ENCODE measurements around the gene TRMT44.

Gene TRMT44

GRCh38 chr4:8468746-8469535, 28.4 kb downstream of the TRMT44 start:
- no peaks in the 10 kb centered on the region for H3K4me1 Mint-ChIP-seq
- H3K4me3 Mint-ChIP-seq = no peak overlapping the region
- peaks cover 1% of the 10 kb centered on the region for H3K36me3 Mint-ChIP-seq
- H3K27me3 Mint-ChIP-seq = no peaks in the 10 kb centered on the region
- H3K9me3 Mint-ChIP-seq = no peaks in the 10 kb centered on the region
- no peak overlapping the region for H3K27ac Mint-ChIP-seq

GRCh38 chr4:8469550-8469949, 29.0 kb downstream of the TRMT44 start:
- Mint-ChIP-seq H3K9me3 (no peaks in the 10 kb centered on the region), H3K4me1 (no peaks in the 10 kb centered on the region), H3K4me3 (no peak overlapping the region), H3K27ac (no peak overlapping the region), H3K27me3 (no peaks in the 10 kb centered on the region), H3K36me3 (peaks cover 1% of the 10 kb centered on the region)

GRCh38 chr4:8470451-8471024, 30.0 kb downstream of the TRMT44 start:
- Mint-ChIP-seq H3K4me1 (no peaks in the 10 kb centered on the region), H3K27me3 (no peaks in the 10 kb centered on the region), H3K4me3 (no peak overlapping the region), H3K36me3 (peaks cover 1% of the 10 kb centered on the region), H3K27ac (no peak overlapping the region), H3K9me3 (no peaks in the 10 kb centered on the region)

- Mint-ChIP-seq H3K27ac (no peak overlapping the region), H3K27me3 (no peaks in the 10 kb centered on the region)
Observed at GRCh38 chr4:8471211-8471875, 30.8 kb downstream of the TRMT44 start.

DNA sequence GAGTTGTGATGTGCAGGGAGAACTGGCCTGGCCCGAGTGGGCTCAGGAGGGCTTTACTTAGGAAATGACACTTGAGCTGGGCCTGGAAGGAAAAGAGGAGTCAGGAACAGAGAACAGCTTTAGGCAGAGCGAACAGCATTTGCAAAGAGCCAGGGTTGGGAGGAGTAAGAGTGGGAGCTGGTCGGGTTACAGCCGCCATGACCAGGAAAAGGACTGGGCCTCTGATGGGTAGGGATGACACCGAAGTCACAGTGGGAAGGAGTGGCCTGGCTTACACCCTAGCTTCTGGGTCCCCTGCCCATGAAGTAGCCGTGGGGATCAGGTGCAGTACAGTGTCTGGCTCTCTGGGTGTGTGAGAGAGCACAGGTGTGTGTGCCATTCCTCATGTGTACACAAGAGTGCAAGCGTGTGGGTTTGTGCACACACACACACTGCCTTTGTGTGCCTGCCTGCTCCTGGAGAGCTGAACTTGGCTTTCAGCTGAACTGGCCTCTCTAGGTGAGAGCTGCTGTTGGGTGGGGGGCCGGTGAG, 31.6 kb downstream of the TRMT44 start:
- H3K36me3 Mint-ChIP-seq = peaks cover 4% of the 10 kb centered on the region
- peak overlapping the region; percentile 31 for H3K27ac Mint-ChIP-seq

More at GRCh38 chr4:8471211-8471875, 30.8 kb downstream of the TRMT44 start:
- Mint-ChIP-seq H3K4me3 (no peak overlapping the region), H3K9me3 (no peaks in the 10 kb centered on the region), H3K4me1 (no peaks in the 10 kb centered on the region), H3K36me3 (peaks cover 1% of the 10 kb centered on the region)

GRCh38 chr4:8472689-8473197, 32.2 kb downstream of the TRMT44 start:
- Mint-ChIP-seq H3K36me3 (peaks cover 4% of the 10 kb centered on the region), H3K27ac (no peak overlapping the region), H3K9me3 (no peaks in the 10 kb centered on the region), H3K4me1 (no peaks in the 10 kb centered on the region), H3K27me3 (no peaks in the 10 kb centered on the region), H3K4me3 (no peak overlapping the region)

More for the DNA sequence above, 31.6 kb downstream of the TRMT44 start:
- Mint-ChIP-seq H3K27me3 (no peaks in the 10 kb centered on the region), H3K4me1 (no peaks in the 10 kb centered on the region), H3K9me3 (no peaks in the 10 kb centered on the region), H3K4me3 (no peak overlapping the region)

- peak overlapping the region; percentile 41 for H3K27ac Mint-ChIP-seq
Observed at GRCh38 chr4:8473198-8473919, 32.8 kb downstream of the TRMT44 start.

GRCh38 chr4:8473920-8474590, 33.5 kb downstream of the TRMT44 start:
- Mint-ChIP-seq H3K27me3 (no peaks in the 10 kb centered on the region), H3K4me3 (no peak overlapping the region), H3K27ac (peak overlapping the region; percentile 35), H3K36me3 (peaks cover 4% of the 10 kb centered on the region), H3K4me1 (no peaks in the 10 kb centered on the region), H3K9me3 (no peaks in the 10 kb centered on the region)

More at GRCh38 chr4:8473198-8473919, 32.8 kb downstream of the TRMT44 start:
- Mint-ChIP-seq H3K9me3 (no peaks in the 10 kb centered on the region), H3K4me3 (no peak overlapping the region), H3K4me1 (no peaks in the 10 kb centered on the region), H3K36me3 (peaks cover 4% of the 10 kb centered on the region), H3K27me3 (no peaks in the 10 kb centered on the region)

- Mint-ChIP-seq H3K36me3 (peaks cover 2% of the 10 kb centered on the region), H3K9me3 (no peaks in the 10 kb centered on the region), H3K4me1 (no peaks in the 10 kb centered on the region), H3K27ac (no peak overlapping the region), H3K27me3 (no peaks in the 10 kb centered on the region), H3K4me3 (no peak overlapping the region)
Observed at GRCh38 chr4:8474856-8475255, 34.3 kb downstream of the TRMT44 start.

- no peaks in the 10 kb centered on the region for H3K4me1 Mint-ChIP-seq
- H3K27me3 Mint-ChIP-seq = no peaks in the 10 kb centered on the region
- H3K27ac Mint-ChIP-seq = peak overlapping the region; percentile 12
- H3K4me3 Mint-ChIP-seq = no peak overlapping the region
- H3K36me3 Mint-ChIP-seq = peaks cover 2% of the 10 kb centered on the region
- no peaks in the 10 kb centered on the region for H3K9me3 Mint-ChIP-seq
Observed at GRCh38 chr4:8475751-8476575, 35.4 kb downstream of the TRMT44 start.

- no peaks in the 10 kb centered on the region for H3K4me1 Mint-ChIP-seq
- peaks cover 2% of the 10 kb centered on the region for H3K36me3 Mint-ChIP-seq
- no peak overlapping the region for H3K27ac Mint-ChIP-seq
- no peak overlapping the region for H3K4me3 Mint-ChIP-seq
- H3K9me3 Mint-ChIP-seq = no peaks in the 10 kb centered on the region
- no peaks in the 10 kb centered on the region for H3K27me3 Mint-ChIP-seq
Observed at GRCh38 chr4:8477095-8477635, 36.6 kb downstream of the TRMT44 start.

DNA sequence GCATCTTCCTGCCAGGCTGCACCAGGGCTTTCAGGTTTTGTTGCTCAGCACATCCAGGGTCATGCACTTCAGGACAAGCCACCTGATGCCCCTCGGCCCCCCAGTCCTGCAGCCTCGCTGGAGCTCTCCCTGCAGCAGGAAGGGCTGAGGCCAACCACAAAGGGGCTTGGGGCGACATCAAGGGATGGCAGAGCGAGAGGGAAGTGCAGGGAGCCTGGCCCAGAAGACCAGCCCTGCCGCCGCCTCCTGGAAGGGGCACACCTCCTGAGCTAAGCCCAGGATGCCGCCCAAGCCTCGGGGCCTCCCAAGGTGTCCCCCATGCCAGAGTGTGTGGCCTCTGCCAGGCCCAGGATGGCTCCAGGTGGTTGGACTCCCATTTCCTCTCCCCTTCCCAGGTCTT, 37.1 kb downstream of the TRMT44 start:
- no peaks in the 10 kb centered on the region for H3K27me3 Mint-ChIP-seq
- H3K4me1 Mint-ChIP-seq = no peaks in the 10 kb centered on the region
- peaks cover 2% of the 10 kb centered on the region for H3K36me3 Mint-ChIP-seq
- no peaks in the 10 kb centered on the region for H3K9me3 Mint-ChIP-seq
- H3K4me3 Mint-ChIP-seq = no peak overlapping the region
- H3K27ac Mint-ChIP-seq = no peak overlapping the region

DNA sequence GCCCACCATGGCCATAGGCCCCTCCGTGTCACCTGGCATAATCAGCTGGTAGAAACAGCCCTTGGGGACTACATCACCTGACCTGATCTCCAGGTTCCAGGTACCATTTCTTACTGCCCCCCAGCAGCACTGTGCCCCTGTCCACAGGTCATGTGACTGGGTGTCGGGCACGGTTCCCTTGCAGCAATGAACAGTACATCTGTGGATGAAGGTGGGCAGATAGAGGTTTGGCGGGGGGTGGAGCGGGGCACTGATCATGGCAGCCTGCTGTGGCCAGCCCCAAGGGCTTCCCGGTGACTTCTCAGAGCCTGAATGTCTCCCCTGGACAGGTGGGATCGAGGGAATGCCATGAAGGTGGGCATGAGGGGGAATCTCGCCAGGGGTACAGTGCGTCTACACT, 37.8 kb downstream of the TRMT44 start:
- H3K27me3 Mint-ChIP-seq = no peaks in the 10 kb centered on the region
- no peaks in the 10 kb centered on the region for H3K4me1 Mint-ChIP-seq
- no peak overlapping the region for H3K27ac Mint-ChIP-seq
- H3K9me3 Mint-ChIP-seq = no peaks in the 10 kb centered on the region
- H3K36me3 Mint-ChIP-seq = peaks cover 2% of the 10 kb centered on the region
- H3K4me3 Mint-ChIP-seq = no peak overlapping the region

Data from activated naive CD4-positive, alpha-beta T cell treated with anti-CD3 and anti-CD28 coated beads, Interleukin-2, amount 50 U/mL, for 24 hours (primary cell).